Chondrocyte (in vitro differentiated cells): ENCODE results near the gene DIO3. TPM values are rescaled to one million over a fixed set of nuclear protein-coding genes. Genes with fewer than 3 reads are reported as not detected.

Source experiments
- DNase-seq: peaks from one replicate; pipeline ENCODE4 v3.0.0; 2021; ENCODE audit warnings: mixed read lengths, low spot score
- H3K27ac Mint-ChIP-seq: one replicate; pipeline ENCODE4 v1.8.0; 2021; ENCODE audit warnings: mild to moderate bottlenecking, moderate library complexity, mixed read lengths; ENCODE audit not compliant: unreplicated experiment
- H3K27me3 Mint-ChIP-seq: 2 replicates; pipeline ENCODE4 v1.8.0; 2021; ENCODE audit warnings: low read depth, mixed read lengths
- H3K36me3 Mint-ChIP-seq: 2 replicates; pipeline ENCODE4 v1.8.0; 2021; ENCODE audit warnings: low read depth, mixed read lengths
- H3K4me1 Mint-ChIP-seq: 2 replicates; pipeline ENCODE4 v1.8.0; 2021; ENCODE audit warnings: low read depth, mild to moderate bottlenecking, mixed read lengths
- H3K4me3 Mint-ChIP-seq: one replicate; pipeline ENCODE4 v1.8.0; 2021; ENCODE audit warnings: mild to moderate bottlenecking, moderate library complexity, mixed read lengths; ENCODE audit not compliant: unreplicated experiment
- H3K9me3 Mint-ChIP-seq: 2 replicates; pipeline ENCODE4 v1.8.0; 2021; ENCODE audit warnings: low read depth, mixed read lengths
- CTCF ChIP-seq: fragments of 200-600 bp; sonication (generic); IDR thresholded peaks from 2 replicates; pipeline ENCODE4 v1.5.0; 2021; ENCODE audit warnings: antibody characterized with exemption, mild to moderate bottlenecking, moderate library complexity
- total RNA-seq: library from RNA; stranded (reverse); gene quantifications from 3 replicates; pipeline ENCODE4 v1.2.1, GENCODE V29; 2021

DIO3 gene
- total RNA-seq, 1 donor from 2014 or later, result not detected

DNA sequence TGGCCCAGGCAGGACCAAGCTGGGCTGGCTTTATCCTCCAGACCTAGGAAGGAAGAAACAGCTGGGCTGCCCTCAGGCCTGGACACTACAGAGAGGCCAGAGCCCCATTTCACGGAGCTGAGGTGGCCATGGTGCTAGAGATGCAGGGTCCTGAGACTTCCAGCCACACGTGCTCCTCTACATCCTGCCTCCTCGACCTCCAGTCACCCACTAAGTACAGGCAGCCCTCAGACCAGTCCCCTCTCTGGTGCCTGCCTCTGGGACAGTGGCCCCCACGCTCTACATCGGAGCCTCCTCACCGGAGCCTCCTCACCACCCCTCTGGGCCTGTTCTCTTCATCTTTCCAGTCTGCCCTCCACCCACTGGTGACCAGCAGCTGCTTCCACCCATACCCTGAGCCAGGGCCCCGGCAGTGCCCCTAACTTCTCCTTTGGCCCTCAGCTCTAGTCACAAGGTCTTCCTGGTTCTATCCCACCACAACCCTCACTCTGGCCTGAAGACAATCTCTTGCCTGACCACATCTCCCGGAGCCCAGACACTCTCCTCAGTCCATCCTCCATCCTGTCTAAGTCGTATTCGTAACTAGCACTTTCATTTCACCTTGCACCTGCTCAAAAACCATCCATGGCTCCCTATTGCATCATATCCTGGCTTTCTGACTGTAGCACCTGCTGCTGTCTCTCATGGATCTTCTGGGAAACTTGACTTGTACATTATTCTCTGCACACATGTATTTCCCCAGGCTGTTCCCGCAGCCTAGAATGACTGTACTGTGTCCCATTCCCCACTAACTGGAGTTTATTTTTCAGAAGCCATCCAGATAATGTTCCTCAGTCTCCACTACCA, 43.9 kb downstream of the DIO3 start:
- Mint-ChIP-seq H3K36me3 (no peaks in the 10 kb centered on the region), H3K9me3 (no peaks in the 10 kb centered on the region), H3K4me1 (no peaks in the 10 kb centered on the region), H3K27ac (no peak overlapping the region), H3K27me3 (peaks cover 38% of the 10 kb centered on the region), H3K4me3 (no peak overlapping the region)
- no peak for DNase-seq
- TF ChIP-seq CTCF, result no peak

GRCh38 chr14:101605836-101606235, 44.5 kb downstream of the DIO3 start:
- H3K27ac Mint-ChIP-seq, result no peak overlapping the region
- no peak for DNase-seq
- no peaks in the 10 kb centered on the region for H3K4me1 Mint-ChIP-seq
- no peaks in the 10 kb centered on the region for H3K36me3 Mint-ChIP-seq
- no peak overlapping the region for H3K4me3 Mint-ChIP-seq
- H3K9me3 Mint-ChIP-seq, result no peaks in the 10 kb centered on the region
- no peak for TF ChIP-seq CTCF
- peaks cover 44% of the 10 kb centered on the region for H3K27me3 Mint-ChIP-seq

Other genes starting within 250 kb of the DIO3 start
- gene PPP2R5C, start 200.2 kb downstream of the DIO3 start, total RNA-seq, result 95.0 to 111 TPM (median 98.1 TPM) in 3 replicates